HepG2 (cell line): ENCODE measurements around the gene WEE1. TPM values are rescaled to one million over a fixed set of nuclear protein-coding genes. Genes with fewer than 3 reads are reported as not detected.

ENCODE experiments used
- MXD4 ChIP-seq: IDR thresholded peaks from 2 replicates; pipeline ENCODE4 v1.6.1; 2016; ENCODE audit warnings: mild to moderate bottlenecking, missing biosample characterization, missing genetic modification reagents
- PCBP2 ChIP-seq: fragments of 200-400 bp; formaldehyde crosslinking; optimal IDR thresholded peaks from 2 replicates; pipeline ENCODE3; 2018; ENCODE audit warnings: low read length, low read depth; ENCODE audit not compliant: poor library complexity, severe bottlenecking
- SRSF4 ChIP-seq: fragments of 200-400 bp; formaldehyde crosslinking; IDR thresholded peaks from one replicate; pipeline ENCODE4 v1.6.1; 2018; ENCODE audit warnings: mild to moderate bottlenecking, low read depth, low read length, moderate library complexity; ENCODE audit not compliant: poor library complexity, severe bottlenecking
- SYNCRIP ChIP-seq: fragments of 200-400 bp; formaldehyde crosslinking; IDR thresholded peaks from 2 replicates; pipeline ENCODE4 v1.6.1; 2018; ENCODE audit warnings: mild to moderate bottlenecking, low read depth, low read length; ENCODE audit not compliant: insufficient read depth
- TBP ChIP-seq: sonication (generic); formaldehyde crosslinking; IDR thresholded peaks from 2 replicates; pipeline ENCODE4 v1.5.0; 2020; ENCODE audit warnings: missing genetic modification reagents
- U2AF2 ChIP-seq: fragments of 200-400 bp; formaldehyde crosslinking; IDR thresholded peaks from 2 replicates; pipeline ENCODE4 v1.6.1; 2017; ENCODE audit warnings: low read depth, mild to moderate bottlenecking, low read length
- ZKSCAN8 ChIP-seq: IDR thresholded peaks from 2 replicates; pipeline ENCODE4 v1.6.1; 2016; ENCODE audit warnings: borderline replicate concordance, missing genetic modification reagents, missing compliant biosample characterization
- ZNF136 ChIP-seq: sonication (generic); formaldehyde crosslinking; IDR thresholded peaks from 2 replicates; pipeline ENCODE4 v1.8.1; 2022; ENCODE audit warnings: low read depth, mild to moderate bottlenecking, moderate library complexity, missing genetic modification reagents
- ZNF34 ChIP-seq: sonication (generic); formaldehyde crosslinking; IDR thresholded peaks from 2 replicates; pipeline ENCODE4 v1.4.0; 2020; ENCODE audit warnings: mild to moderate bottlenecking, missing genetic modification reagents, borderline replicate concordance
- ZNF382 ChIP-seq: sonication (generic); formaldehyde crosslinking; IDR thresholded peaks from 2 replicates; pipeline ENCODE4 v1.5.0; 2020; ENCODE audit warnings: missing genetic modification reagents, mild to moderate bottlenecking, borderline replicate concordance
- ZNF446 ChIP-seq: sonication (generic); formaldehyde crosslinking; IDR thresholded peaks from 2 replicates; pipeline ENCODE4 v1.5.0; 2020; ENCODE audit warnings: mild to moderate bottlenecking, missing genetic modification reagents
- ZNF784 ChIP-seq: sonication (generic); formaldehyde crosslinking; IDR thresholded peaks from 2 replicates; pipeline ENCODE4 v1.5.1; 2020; ENCODE audit warnings: missing genetic modification reagents, mild to moderate bottlenecking, borderline replicate concordance
- polyA plus RNA-seq, 8 experiments: library from polyadenylated mRNA; depleted of rRNA in 3 of 8; stranded (reverse) in 7 of 8; unstranded in 1 of 8; fragments of >200 nt; fragmentation: Illumina TruSeq in 4 of 8; extraction: Trizol in 4 of 8; gene quantifications; 2 replicates each; pipeline versions ENCODE4 v1.2.1 to v1.2.3, GENCODE V29; 2011 to 2016; ENCODE audit warnings: low read depth in 4 of 8, missing spikeins in 1 of 8, mixed read lengths in 1 of 8; ENCODE audit not compliant: insufficient read depth in 1 of 8
- total RNA-seq, 5 experiments: library from RNA; depleted of rRNA; stranded (reverse); fragments of >200 nt; fragmentation: Illumina TruSeq; extraction: Trizol; gene quantifications; 2 replicates each; pipeline ENCODE4 v1.2.3, GENCODE V29; 2016; ENCODE audit warnings: low read depth in 1 of 5
- TF ChIP-seq, protein P1 (sequence below): sonication (generic); formaldehyde crosslinking; IDR thresholded peaks from 2 replicates; pipeline ENCODE4 v1.5.0; 2020; ENCODE audit warnings: missing genetic modification reagents
- TF ChIP-seq, protein P2 (sequence below): sonication (generic); formaldehyde crosslinking; IDR thresholded peaks from 2 replicates; pipeline ENCODE4 v1.4.0; 2020; ENCODE audit warnings: missing genetic modification reagents
- TF ChIP-seq, protein P3 (sequence below): sonication (generic); formaldehyde crosslinking; conservative IDR thresholded peaks from 2 replicates; pipeline ENCODE4 v1.8.0; 2022; ENCODE audit warnings: low read depth, missing genetic modification reagents
- TF ChIP-seq, protein P4 (sequence below): IDR thresholded peaks from 2 replicates; pipeline ENCODE4 v1.6.1; 2016; ENCODE audit warnings: mild to moderate bottlenecking, missing biosample characterization, missing genetic modification reagents
- TF ChIP-seq, protein P5 (sequence below): sonication (generic); formaldehyde crosslinking; IDR thresholded peaks from 2 replicates; pipeline ENCODE4 v1.4.0; 2020; ENCODE audit warnings: mild to moderate bottlenecking, missing genetic modification reagents

WEE1 gene
- total and polyA plus RNA-seq, 2 of the 13 experiments (the other 11 are each of a cell fraction or from before 2014, with no cell fraction given) = 31.4 to 63.7 TPM

DNA sequence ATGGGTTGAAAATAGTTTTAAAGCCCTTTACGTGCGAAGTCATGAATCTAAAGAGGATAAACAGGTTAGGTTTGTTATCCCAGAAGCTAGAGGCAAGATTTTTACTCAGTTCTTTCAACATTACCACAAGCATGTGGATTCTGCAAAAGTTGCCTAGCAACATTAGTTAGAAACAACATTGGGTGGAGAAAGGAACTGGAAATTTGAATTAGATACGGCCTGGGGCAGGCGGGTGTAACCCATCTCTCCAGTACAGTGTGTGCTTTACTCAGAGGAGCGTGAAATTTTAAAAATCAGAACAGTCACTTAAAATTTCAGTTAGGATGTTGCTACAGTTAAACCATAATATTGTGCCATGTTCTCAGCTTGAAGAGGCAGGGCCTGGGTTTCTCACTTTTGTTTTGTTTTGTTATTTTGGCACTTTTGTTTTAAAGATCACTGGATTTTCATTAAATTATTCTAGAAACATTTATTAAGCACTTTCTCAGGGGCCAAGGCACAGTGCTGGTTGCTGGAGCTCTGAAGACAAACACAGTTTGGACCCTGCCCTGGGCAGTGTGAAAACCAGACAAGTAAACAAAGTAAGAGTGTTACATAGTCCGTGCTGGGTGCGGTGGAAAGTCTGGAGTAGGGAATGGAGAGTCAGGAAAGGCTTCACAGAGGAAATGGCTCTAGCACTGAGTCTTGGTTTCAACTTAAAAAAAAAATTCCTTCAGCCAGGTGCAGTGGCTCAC, 4.4 kb upstream of the WEE1 start (continued):
- TF ChIP-seq, protein P1, sequence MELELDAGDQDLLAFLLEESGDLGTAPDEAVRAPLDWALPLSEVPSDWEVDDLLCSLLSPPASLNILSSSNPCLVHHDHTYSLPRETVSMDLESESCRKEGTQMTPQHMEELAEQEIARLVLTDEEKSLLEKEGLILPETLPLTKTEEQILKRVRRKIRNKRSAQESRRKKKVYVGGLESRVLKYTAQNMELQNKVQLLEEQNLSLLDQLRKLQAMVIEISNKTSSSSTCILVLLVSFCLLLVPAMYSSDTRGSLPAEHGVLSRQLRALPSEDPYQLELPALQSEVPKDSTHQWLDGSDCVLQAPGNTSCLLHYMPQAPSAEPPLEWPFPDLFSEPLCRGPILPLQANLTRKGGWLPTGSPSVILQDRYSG (CRISPR knock-in tag) = no peak; the same call in 1 of the 2 replicates
- TF ChIP-seq, protein P2, sequence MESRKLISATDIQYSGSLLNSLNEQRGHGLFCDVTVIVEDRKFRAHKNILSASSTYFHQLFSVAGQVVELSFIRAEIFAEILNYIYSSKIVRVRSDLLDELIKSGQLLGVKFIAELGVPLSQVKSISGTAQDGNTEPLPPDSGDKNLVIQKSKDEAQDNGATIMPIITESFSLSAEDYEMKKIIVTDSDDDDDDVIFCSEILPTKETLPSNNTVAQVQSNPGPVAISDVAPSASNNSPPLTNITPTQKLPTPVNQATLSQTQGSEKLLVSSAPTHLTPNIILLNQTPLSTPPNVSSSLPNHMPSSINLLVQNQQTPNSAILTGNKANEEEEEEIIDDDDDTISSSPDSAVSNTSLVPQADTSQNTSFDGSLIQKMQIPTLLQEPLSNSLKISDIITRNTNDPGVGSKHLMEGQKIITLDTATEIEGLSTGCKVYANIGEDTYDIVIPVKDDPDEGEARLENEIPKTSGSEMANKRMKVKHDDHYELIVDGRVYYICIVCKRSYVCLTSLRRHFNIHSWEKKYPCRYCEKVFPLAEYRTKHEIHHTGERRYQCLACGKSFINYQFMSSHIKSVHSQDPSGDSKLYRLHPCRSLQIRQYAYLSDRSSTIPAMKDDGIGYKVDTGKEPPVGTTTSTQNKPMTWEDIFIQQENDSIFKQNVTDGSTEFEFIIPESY (CRISPR knock-in tag) = peak; percentile 60; the same call in 1 of the 2 replicates
- no peak for TF ChIP-seq PCBP2
- no peak for TF ChIP-seq SYNCRIP
- no peak for TF ChIP-seq MXD4
- TF ChIP-seq, protein P3, sequence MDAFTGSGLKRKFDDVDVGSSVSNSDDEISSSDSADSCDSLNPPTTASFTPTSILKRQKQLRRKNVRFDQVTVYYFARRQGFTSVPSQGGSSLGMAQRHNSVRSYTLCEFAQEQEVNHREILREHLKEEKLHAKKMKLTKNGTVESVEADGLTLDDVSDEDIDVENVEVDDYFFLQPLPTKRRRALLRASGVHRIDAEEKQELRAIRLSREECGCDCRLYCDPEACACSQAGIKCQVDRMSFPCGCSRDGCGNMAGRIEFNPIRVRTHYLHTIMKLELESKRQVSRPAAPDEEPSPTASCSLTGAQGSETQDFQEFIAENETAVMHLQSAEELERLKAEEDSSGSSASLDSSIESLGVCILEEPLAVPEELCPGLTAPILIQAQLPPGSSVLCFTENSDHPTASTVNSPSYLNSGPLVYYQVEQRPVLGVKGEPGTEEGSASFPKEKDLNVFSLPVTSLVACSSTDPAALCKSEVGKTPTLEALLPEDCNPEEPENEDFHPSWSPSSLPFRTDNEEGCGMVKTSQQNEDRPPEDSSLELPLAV = no peak
- no peak for TF ChIP-seq U2AF2
- TF ChIP-seq, protein P4, sequence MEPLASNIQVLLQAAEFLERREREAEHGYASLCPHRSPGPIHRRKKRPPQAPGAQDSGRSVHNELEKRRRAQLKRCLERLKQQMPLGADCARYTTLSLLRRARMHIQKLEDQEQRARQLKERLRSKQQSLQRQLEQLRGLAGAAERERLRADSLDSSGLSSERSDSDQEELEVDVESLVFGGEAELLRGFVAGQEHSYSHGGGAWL (CRISPR knock-in tag) = no peak
- no peak for TF ChIP-seq ZNF382 (CRISPR knock-in tag)
- TF ChIP-seq TBP (CRISPR knock-in tag) = no peak
- TF ChIP-seq SRSF4 = no peak
- TF ChIP-seq ZNF784 (CRISPR knock-in tag) = no peak
- no peak for TF ChIP-seq ZNF136 (CRISPR knock-in tag)
- TF ChIP-seq ZKSCAN8 = peak; percentile 92; the same call in 1 of the 2 replicates
- TF ChIP-seq, protein P5, sequence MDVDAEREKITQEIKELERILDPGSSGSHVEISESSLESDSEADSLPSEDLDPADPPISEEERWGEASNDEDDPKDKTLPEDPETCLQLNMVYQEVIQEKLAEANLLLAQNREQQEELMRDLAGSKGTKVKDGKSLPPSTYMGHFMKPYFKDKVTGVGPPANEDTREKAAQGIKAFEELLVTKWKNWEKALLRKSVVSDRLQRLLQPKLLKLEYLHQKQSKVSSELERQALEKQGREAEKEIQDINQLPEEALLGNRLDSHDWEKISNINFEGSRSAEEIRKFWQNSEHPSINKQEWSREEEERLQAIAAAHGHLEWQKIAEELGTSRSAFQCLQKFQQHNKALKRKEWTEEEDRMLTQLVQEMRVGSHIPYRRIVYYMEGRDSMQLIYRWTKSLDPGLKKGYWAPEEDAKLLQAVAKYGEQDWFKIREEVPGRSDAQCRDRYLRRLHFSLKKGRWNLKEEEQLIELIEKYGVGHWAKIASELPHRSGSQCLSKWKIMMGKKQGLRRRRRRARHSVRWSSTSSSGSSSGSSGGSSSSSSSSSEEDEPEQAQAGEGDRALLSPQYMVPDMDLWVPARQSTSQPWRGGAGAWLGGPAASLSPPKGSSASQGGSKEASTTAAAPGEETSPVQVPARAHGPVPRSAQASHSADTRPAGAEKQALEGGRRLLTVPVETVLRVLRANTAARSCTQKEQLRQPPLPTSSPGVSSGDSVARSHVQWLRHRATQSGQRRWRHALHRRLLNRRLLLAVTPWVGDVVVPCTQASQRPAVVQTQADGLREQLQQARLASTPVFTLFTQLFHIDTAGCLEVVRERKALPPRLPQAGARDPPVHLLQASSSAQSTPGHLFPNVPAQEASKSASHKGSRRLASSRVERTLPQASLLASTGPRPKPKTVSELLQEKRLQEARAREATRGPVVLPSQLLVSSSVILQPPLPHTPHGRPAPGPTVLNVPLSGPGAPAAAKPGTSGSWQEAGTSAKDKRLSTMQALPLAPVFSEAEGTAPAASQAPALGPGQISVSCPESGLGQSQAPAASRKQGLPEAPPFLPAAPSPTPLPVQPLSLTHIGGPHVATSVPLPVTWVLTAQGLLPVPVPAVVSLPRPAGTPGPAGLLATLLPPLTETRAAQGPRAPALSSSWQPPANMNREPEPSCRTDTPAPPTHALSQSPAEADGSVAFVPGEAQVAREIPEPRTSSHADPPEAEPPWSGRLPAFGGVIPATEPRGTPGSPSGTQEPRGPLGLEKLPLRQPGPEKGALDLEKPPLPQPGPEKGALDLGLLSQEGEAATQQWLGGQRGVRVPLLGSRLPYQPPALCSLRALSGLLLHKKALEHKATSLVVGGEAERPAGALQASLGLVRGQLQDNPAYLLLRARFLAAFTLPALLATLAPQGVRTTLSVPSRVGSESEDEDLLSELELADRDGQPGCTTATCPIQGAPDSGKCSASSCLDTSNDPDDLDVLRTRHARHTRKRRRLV = no peak
- TF ChIP-seq ZNF446 = no peak
- no peak for TF ChIP-seq ZNF34 (CRISPR knock-in tag)
